Activated T-cell treated with anti-CD3 and anti-CD28 coated beads, Interleukin-2, amount 50 U/mL, for 72 hours (primary cell): ENCODE results near the gene MRPL11. TPM values are rescaled to one million over a fixed set of nuclear protein-coding genes. Genes with fewer than 3 reads are reported as not detected.
A peak's percentile ranks its signal among the peaks of the same experiment; 100 is the strongest.
"Not testable (repeated sequence)": the region's sequence is repeated elsewhere in the genome, so short reads cannot be mapped to it uniquely, and the experiment has no call there.

ENCODE experiments used
- ATAC-seq, 2 donors: fragments of 150-1000 bp; cut with Tn5 transposase; replicated peaks in 1 of 2; 2 replicates each; pipeline ENCODE4 v1.10.0; 2021; ENCODE audit warnings: moderate library complexity in 2 of 2, mild to moderate bottlenecking in 1 of 2
- DNase-seq, 2 donors: peaks; one replicate each; pipeline ENCODE4 v3.0.0; 2021 to 2022; ENCODE audit warnings: mixed read lengths in 1 of 2
- H3K27ac Mint-ChIP-seq: one replicate; pipeline ENCODE4 v1.8.0; 2022; ENCODE audit warnings: mild to moderate bottlenecking, moderate library complexity, mixed read lengths
- H3K27me3 Mint-ChIP-seq: one replicate; pipeline ENCODE4 v1.8.0; 2022; ENCODE audit warnings: low read depth, mixed read lengths
- H3K36me3 Mint-ChIP-seq, 2 donors: one replicate each; pipeline ENCODE4 v1.8.0; 2022; ENCODE audit warnings: mixed read lengths in 2 of 2, mild to moderate bottlenecking in 1 of 2; ENCODE audit not compliant: insufficient read depth in 2 of 2
- H3K4me1 Mint-ChIP-seq: one replicate; pipeline ENCODE4 v1.8.0; 2022; ENCODE audit warnings: low read depth, mixed read lengths
- H3K4me3 Mint-ChIP-seq, 2 donors: one replicate each; pipeline ENCODE4 v1.8.0; 2022; ENCODE audit warnings: mild to moderate bottlenecking in 2 of 2, mixed read lengths in 2 of 2, moderate library complexity in 2 of 2
- H3K9me3 Mint-ChIP-seq, 2 donors: one replicate each; pipeline ENCODE4 v1.8.0; 2022; ENCODE audit warnings: mixed read lengths in 2 of 2
- total RNA-seq, 2 donors: library from RNA; stranded (reverse); gene quantifications; one replicate each; pipeline ENCODE4 v1.2.3, GENCODE V29; 2022

Gene MRPL11
- total RNA-seq, 2 donors from 2014 or later = 57.4 to 66.6 TPM

- peaks cover 43% of the 10 kb centered on the region for H3K4me1 Mint-ChIP-seq
- H3K27ac Mint-ChIP-seq, ATAC-seq, H3K4me3 Mint-ChIP-seq, H3K36me3 Mint-ChIP-seq, H3K9me3 Mint-ChIP-seq, H3K27me3 Mint-ChIP-seq, DNase-seq: not testable (repeated sequence)
Measured at GRCh38 chr11:66464116-66464515, 25.5 kb upstream of the MRPL11 start.

DNA sequence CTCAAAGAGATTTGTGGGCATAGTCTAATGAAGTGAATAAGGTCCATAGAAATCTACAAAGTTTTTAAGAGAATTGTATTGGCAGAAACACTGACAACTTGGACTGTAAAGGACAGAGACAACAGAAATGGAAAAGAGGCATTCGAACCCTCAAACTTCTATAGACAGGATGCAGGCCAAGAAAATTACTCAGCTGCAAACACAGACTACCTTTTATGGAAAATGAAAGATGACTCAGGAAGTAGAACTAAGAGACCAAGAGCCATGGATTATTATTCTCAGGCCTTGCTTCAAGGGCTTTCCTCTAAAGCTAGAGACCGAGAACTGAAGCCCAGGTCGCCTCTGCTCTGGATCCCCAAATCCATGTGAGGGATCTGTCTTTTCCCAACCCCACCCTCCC lies 24.3 kb upstream of the MRPL11 start:
- peaks cover 55% of the 10 kb centered on the region for H3K4me1 Mint-ChIP-seq
- H3K27me3 Mint-ChIP-seq = no peaks in the 10 kb centered on the region
- H3K27ac Mint-ChIP-seq = no peak overlapping the region
- H3K4me3 Mint-ChIP-seq = peak overlapping the region; percentile 37 to 59
- DNase-seq = no peak
- H3K36me3 Mint-ChIP-seq = peaks cover 0 to 2% of the 10 kb centered on the region in 2 donors
- H3K9me3 Mint-ChIP-seq = peaks cover 2 to 4% of the 10 kb centered on the region in 2 donors
- ATAC-seq = no peak

DNA sequence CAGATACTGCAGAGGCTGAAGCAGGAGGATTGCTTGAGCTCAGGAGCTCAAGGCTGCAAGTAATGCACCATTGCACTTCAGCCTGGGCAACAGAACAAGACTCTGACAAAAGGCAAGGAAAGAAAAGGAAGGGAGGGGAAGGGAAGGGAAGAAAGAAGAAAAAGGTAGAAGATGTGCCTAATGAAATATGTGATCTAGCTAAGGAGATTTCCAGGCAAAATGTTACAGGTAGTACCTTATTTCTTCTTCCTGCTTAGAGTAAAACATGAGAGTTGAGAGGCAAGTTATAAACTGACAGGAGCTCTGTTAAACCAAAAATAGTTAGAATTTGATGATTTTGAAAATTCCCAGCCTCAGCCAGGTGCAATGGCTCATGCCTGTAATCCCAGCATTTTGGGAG lies 23.4 kb upstream of the MRPL11 start:
- DNase-seq (no peak), ATAC-seq (no peak)
- H3K27me3 Mint-ChIP-seq = no peaks in the 10 kb centered on the region
- no peak overlapping the region for H3K4me3 Mint-ChIP-seq
- peaks cover 2 to 4% of the 10 kb centered on the region in 2 donors for H3K9me3 Mint-ChIP-seq
- peaks cover 52% of the 10 kb centered on the region for H3K4me1 Mint-ChIP-seq
- H3K36me3 Mint-ChIP-seq = peaks cover 0 to 2% of the 10 kb centered on the region in 2 donors
- no peak overlapping the region for H3K27ac Mint-ChIP-seq

GRCh38 chr11:66459138-66459778 lies 20.6 kb upstream of the MRPL11 start:
- Mint-ChIP-seq H3K4me1 (peaks cover 52% of the 10 kb centered on the region), H3K27me3 (peaks cover 8% of the 10 kb centered on the region), H3K36me3 (peaks cover 0 to 2% of the 10 kb centered on the region in 2 donors), H3K9me3 (peaks cover 2 to 4% of the 10 kb centered on the region in 2 donors), H3K4me3 (peak overlapping the region; percentile 13 to 45), H3K27ac (no peak overlapping the region)
- ATAC-seq (peak; percentile 62 to 67), DNase-seq (no peak)

GRCh38 chr11:66457826-66458225 lies 19.2 kb upstream of the MRPL11 start:
- ATAC-seq (no peak), DNase-seq (no peak)
- Mint-ChIP-seq H3K4me1 (peaks cover 53% of the 10 kb centered on the region), H3K36me3 (peaks cover 0 to 2% of the 10 kb centered on the region in 2 donors), H3K27ac (no peak overlapping the region), H3K4me3 (peak overlapping the region in 1 of 2 donors; percentile 29), H3K9me3 (peaks cover 2 to 4% of the 10 kb centered on the region in 2 donors), H3K27me3 (peaks cover 8% of the 10 kb centered on the region)

- Mint-ChIP-seq H3K4me3 (peak overlapping the region; percentile 28 to 29), H3K36me3 (no peaks in the 10 kb centered on the region), H3K27me3 (peaks cover 15% of the 10 kb centered on the region), H3K9me3 (no peaks in the 10 kb centered on the region), H3K27ac (peak overlapping the region; percentile 18), H3K4me1 (peaks cover 45% of the 10 kb centered on the region)
- ATAC-seq (peak; percentile 44 to 53), DNase-seq (no peak)
Measured at GRCh38 chr11:66454828-66455227, 16.2 kb upstream of the MRPL11 start.

- Mint-ChIP-seq H3K9me3 (no peaks in the 10 kb centered on the region), H3K27ac (peak overlapping the region; percentile 44), H3K27me3 (peaks cover 15% of the 10 kb centered on the region), H3K4me1 (peaks cover 40% of the 10 kb centered on the region), H3K4me3 (peak overlapping the region; percentile 5 to 29), H3K36me3 (no peaks in the 10 kb centered on the region)
- DNase-seq (no peak), ATAC-seq (peak in 1 of 2 donors; percentile 37)
Measured at GRCh38 chr11:66454247-66454646, 15.6 kb upstream of the MRPL11 start.

DNA sequence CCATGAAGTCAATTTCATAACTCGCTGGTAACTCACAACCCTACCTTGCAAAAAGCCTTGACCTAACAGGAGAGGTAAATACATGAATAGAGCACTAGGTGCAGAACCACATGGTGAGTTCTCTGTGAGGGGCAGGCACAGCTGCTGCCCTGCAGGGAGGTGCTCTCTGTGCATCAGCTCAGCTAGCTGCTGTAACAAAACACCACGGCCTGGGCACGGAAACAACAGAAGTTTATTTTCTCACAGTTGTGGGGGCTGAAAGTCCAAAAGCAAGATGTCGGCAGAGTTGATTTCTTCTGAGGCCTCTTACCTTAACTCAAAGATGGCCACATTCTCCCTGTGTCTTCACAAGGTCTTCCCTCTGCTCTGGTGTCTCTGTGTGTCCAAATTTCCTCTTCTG lies 13.0 kb upstream of the MRPL11 start:
- Mint-ChIP-seq H3K36me3 (no peaks in the 10 kb centered on the region), H3K27ac (no peak overlapping the region), H3K4me3 (no peak overlapping the region), H3K4me1 (peaks cover 23% of the 10 kb centered on the region), H3K27me3 (peaks cover 15% of the 10 kb centered on the region), H3K9me3 (no peaks in the 10 kb centered on the region)
- ATAC-seq (no peak), DNase-seq (no peak)

DNA sequence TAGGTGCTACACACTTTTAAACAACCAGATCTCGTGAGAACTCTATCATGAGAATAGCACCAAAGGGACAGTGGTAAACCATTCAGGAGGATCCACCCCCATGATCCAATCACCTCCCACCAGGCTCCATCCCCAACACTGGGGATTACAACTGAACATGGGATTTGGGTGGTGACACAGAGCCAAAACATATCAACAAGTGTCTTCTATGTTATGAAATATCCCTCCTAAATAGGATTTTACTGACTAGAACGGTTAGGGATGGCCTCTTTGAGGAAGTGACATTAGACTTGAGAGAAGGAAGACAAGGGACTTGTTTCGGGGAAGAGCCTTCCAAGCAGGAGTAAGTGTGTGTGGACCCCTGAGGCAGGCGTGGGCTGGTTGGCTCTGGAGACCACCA lies 11.9 kb upstream of the MRPL11 start:
- peaks cover 21% of the 10 kb centered on the region for H3K4me1 Mint-ChIP-seq
- H3K9me3 Mint-ChIP-seq = no peaks in the 10 kb centered on the region
- no peak overlapping the region for H3K4me3 Mint-ChIP-seq
- DNase-seq (no peak), ATAC-seq (no peak)
- H3K36me3 Mint-ChIP-seq = no peaks in the 10 kb centered on the region
- peaks cover 22% of the 10 kb centered on the region for H3K27me3 Mint-ChIP-seq
- H3K27ac Mint-ChIP-seq = no peak overlapping the region

GRCh38 chr11:66448523-66448922 lies 9.9 kb upstream of the MRPL11 start:
- H3K27ac Mint-ChIP-seq = no peak overlapping the region
- peaks cover under 1% of the 10 kb centered on the region for H3K4me1 Mint-ChIP-seq
- peaks cover 4 to 5% of the 10 kb centered on the region in 2 donors for H3K9me3 Mint-ChIP-seq
- DNase-seq (no peak), ATAC-seq (no peak)
- H3K4me3 Mint-ChIP-seq = no peak overlapping the region
- H3K36me3 Mint-ChIP-seq = peaks cover 1 to 5% of the 10 kb centered on the region in 2 donors
- H3K27me3 Mint-ChIP-seq = peaks cover 14% of the 10 kb centered on the region

- Mint-ChIP-seq H3K9me3 (peaks cover 9 to 10% of the 10 kb centered on the region in 2 donors), H3K27ac (no peak overlapping the region), H3K4me3 (no peak overlapping the region), H3K36me3 (peaks cover 5 to 9% of the 10 kb centered on the region in 2 donors), H3K27me3 (peaks cover 14% of the 10 kb centered on the region), H3K4me1 (no peaks in the 10 kb centered on the region)
- DNase-seq (no peak), ATAC-seq (no peak)
Measured at GRCh38 chr11:66447012-66447411, 8.4 kb upstream of the MRPL11 start.

- DNase-seq (no peak), ATAC-seq (no peak)
- Mint-ChIP-seq H3K9me3 (peaks cover 9 to 10% of the 10 kb centered on the region in 2 donors), H3K36me3 (peaks cover 5 to 9% of the 10 kb centered on the region in 2 donors), H3K27ac (no peak overlapping the region), H3K4me1 (peaks cover 6% of the 10 kb centered on the region), H3K4me3 (no peak overlapping the region), H3K27me3 (peaks cover 8% of the 10 kb centered on the region)
Measured at GRCh38 chr11:66443602-66444001, 5.0 kb upstream of the MRPL11 start.

- not testable (repeated sequence) for DNase-seq, H3K9me3 Mint-ChIP-seq, H3K27ac Mint-ChIP-seq, H3K4me3 Mint-ChIP-seq, H3K27me3 Mint-ChIP-seq, ATAC-seq
- Mint-ChIP-seq H3K36me3 (peaks cover 5 to 16% of the 10 kb centered on the region in 2 donors), H3K4me1 (peaks cover 27% of the 10 kb centered on the region)
Measured at GRCh38 chr11:66440940-66441282, 2.3 kb upstream of the MRPL11 start.
